ENCODE results near the gene THAP2. TPM values are rescaled to one million over a fixed set of nuclear protein-coding genes. Genes with fewer than 3 reads are reported as not detected.

Gene THAP2
- total RNA-seq, 1 experiment from 2014 or later: 3.7 TPM

DNA sequence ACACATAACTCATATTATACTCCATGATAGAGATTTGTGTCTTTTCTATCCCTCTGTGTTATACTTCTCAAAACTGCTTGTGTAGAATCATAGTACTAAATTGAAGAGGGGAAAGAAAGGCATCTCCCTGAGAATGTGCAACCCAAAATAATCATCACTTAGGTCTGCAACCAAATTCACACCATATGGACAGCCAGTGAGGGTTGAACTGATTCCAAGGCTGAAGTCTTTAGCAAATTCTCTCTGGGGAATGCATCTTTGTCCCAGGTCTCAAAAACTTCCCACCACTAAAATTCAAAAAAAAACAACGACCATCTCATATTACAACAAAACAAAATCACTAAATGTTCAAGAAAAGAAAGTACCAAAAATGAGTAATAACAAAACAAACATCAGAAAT lies 11.4 kb upstream of the THAP2 start:
- H3K4me1 ChIP-seq (ENCODE audit: control insufficient read depth, insufficient read depth, low read length): no peaks in the 10 kb centered on the region
- peaks cover 6% of the 10 kb centered on the region for H3K9me3 ChIP-seq (ENCODE audit: control insufficient read depth, insufficient read depth, low read depth, low read length)
- TF ChIP-seq SIN3A (IDR thresholded peaks at IDR 0.05; ENCODE audit: borderline replicate concordance, insufficient read depth, low read depth, low read length) (no peak), TCF7L2 (IDR thresholded peaks at IDR 0.05; ENCODE audit: low read depth, low read length) (no peak), POLR2AphosphoS5 (IDR thresholded peaks at IDR 0.05; ENCODE audit: low read depth, low read length) (no peak)
- TF ChIP-seq, protein P1, sequence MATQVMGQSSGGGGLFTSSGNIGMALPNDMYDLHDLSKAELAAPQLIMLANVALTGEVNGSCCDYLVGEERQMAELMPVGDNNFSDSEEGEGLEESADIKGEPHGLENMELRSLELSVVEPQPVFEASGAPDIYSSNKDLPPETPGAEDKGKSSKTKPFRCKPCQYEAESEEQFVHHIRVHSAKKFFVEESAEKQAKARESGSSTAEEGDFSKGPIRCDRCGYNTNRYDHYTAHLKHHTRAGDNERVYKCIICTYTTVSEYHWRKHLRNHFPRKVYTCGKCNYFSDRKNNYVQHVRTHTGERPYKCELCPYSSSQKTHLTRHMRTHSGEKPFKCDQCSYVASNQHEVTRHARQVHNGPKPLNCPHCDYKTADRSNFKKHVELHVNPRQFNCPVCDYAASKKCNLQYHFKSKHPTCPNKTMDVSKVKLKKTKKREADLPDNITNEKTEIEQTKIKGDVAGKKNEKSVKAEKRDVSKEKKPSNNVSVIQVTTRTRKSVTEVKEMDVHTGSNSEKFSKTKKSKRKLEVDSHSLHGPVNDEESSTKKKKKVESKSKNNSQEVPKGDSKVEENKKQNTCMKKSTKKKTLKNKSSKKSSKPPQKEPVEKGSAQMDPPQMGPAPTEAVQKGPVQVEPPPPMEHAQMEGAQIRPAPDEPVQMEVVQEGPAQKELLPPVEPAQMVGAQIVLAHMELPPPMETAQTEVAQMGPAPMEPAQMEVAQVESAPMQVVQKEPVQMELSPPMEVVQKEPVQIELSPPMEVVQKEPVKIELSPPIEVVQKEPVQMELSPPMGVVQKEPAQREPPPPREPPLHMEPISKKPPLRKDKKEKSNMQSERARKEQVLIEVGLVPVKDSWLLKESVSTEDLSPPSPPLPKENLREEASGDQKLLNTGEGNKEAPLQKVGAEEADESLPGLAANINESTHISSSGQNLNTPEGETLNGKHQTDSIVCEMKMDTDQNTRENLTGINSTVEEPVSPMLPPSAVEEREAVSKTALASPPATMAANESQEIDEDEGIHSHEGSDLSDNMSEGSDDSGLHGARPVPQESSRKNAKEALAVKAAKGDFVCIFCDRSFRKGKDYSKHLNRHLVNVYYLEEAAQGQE (IDR thresholded peaks at IDR 0.05; ENCODE audit: insufficient read depth in 1 of 2, low read depth in 2 of 2, low read length in 1 of 2): no peak
- TF ChIP-seq, protein P2, sequence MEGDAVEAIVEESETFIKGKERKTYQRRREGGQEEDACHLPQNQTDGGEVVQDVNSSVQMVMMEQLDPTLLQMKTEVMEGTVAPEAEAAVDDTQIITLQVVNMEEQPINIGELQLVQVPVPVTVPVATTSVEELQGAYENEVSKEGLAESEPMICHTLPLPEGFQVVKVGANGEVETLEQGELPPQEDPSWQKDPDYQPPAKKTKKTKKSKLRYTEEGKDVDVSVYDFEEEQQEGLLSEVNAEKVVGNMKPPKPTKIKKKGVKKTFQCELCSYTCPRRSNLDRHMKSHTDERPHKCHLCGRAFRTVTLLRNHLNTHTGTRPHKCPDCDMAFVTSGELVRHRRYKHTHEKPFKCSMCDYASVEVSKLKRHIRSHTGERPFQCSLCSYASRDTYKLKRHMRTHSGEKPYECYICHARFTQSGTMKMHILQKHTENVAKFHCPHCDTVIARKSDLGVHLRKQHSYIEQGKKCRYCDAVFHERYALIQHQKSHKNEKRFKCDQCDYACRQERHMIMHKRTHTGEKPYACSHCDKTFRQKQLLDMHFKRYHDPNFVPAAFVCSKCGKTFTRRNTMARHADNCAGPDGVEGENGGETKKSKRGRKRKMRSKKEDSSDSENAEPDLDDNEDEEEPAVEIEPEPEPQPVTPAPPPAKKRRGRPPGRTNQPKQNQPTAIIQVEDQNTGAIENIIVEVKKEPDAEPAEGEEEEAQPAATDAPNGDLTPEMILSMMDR (IDR thresholded peaks at IDR 0.05): no peak
- DNase-seq (ENCODE audit: low read depth, low spot score) (no peak), ATAC-seq (no peak)
- CTCF ChIA-PET: no interaction called here
- no peak overlapping the region for H3K27ac ChIP-seq (ENCODE audit: low read length)
- intact Hi-C loops (cut with micrococcal nuclease; ENCODE audit: unreplicated experiment) (no loop called here), in situ Hi-C loops (cut with HindIII; ENCODE audit: low pct_unique_long_range_greater_than_20kb, low sequenced_read_pairs) (no loop called here)
- POLR2A ChIA-PET: no interaction called here
- no peaks in the 10 kb centered on the region for H3K27me3 ChIP-seq (ENCODE audit: control insufficient read depth, insufficient read depth, low read length)
- BruUV-seq (replicated peaks): no TSS peak
- peaks cover 29% of the 10 kb centered on the region for H3K36me3 ChIP-seq (ENCODE audit: control insufficient read depth, insufficient read depth, low read length)
- no peak overlapping the region for H3K4me3 ChIP-seq (ENCODE audit: low read depth in 2 of 2, low read length in 2 of 2)

DNA sequence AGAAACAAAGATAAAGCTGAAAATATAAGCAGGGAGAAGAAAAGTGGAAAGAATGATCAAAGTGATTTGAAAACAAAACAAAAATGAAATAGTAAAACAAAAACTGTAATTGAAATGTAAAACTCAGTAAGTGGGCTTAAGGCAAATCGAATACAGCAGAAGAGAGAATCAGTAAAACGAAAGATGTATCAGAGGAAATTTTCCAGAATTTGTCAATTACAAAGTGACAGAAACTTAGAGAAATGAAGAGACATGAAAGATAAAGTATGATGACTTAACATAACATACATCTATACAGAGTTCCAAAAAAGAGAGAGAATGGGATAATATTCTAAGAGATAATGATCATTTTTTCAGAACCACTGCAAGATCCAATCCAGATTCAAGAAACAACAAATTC lies 11.0 kb upstream of the THAP2 start:
- Histone ChIP-seq H3K9me3 (ENCODE audit: control insufficient read depth, insufficient read depth, low read depth, low read length) (peaks cover 6% of the 10 kb centered on the region), H3K4me1 (ENCODE audit: control insufficient read depth, insufficient read depth, low read length) (no peaks in the 10 kb centered on the region), H3K4me3 (ENCODE audit: low read depth in 2 of 2, low read length in 2 of 2) (no peak overlapping the region), H3K36me3 (ENCODE audit: control insufficient read depth, insufficient read depth, low read length) (peaks cover 24% of the 10 kb centered on the region), H3K27me3 (ENCODE audit: control insufficient read depth, insufficient read depth, low read length) (no peaks in the 10 kb centered on the region), H3K27ac (ENCODE audit: low read length) (no peak overlapping the region)
- POLR2A ChIA-PET: no interaction called here
- CTCF ChIA-PET: no interaction called here
- BruUV-seq (replicated peaks): no TSS peak
- in situ Hi-C loops (cut with HindIII; ENCODE audit: low pct_unique_long_range_greater_than_20kb, low sequenced_read_pairs): no loop called here
- no peak for DNase-seq (ENCODE audit: low read depth, low spot score)
- no peak for ATAC-seq
- TF ChIP-seq TCF7L2 (IDR thresholded peaks at IDR 0.05; ENCODE audit: low read depth, low read length) (no peak), SIN3A (IDR thresholded peaks at IDR 0.05; ENCODE audit: borderline replicate concordance, insufficient read depth, low read depth, low read length) (no peak), POLR2AphosphoS5 (IDR thresholded peaks at IDR 0.05; ENCODE audit: low read depth, low read length) (no peak)
- TF ChIP-seq, protein P1 (IDR thresholded peaks at IDR 0.05; ENCODE audit: insufficient read depth in 1 of 2, low read depth in 2 of 2, low read length in 1 of 2): no peak
- TF ChIP-seq, protein P2 (IDR thresholded peaks at IDR 0.05): no peak
- intact Hi-C loops (cut with micrococcal nuclease; ENCODE audit: unreplicated experiment): no loop called here
